CD4-positive, CD25-positive, alpha-beta regulatory T cell (primary cell): Measurements from ENCODE around the gene FUT6. TPM values are rescaled to one million over a fixed set of nuclear protein-coding genes. Genes with fewer than 3 reads are reported as not detected.

ENCODE experiments used
- ATAC-seq, 2 donors: fragments of 150-1000 bp; cut with Tn5 transposase; one replicate each; pipeline ENCODE4 v1.10.0; 2021; ENCODE audit warnings: low read depth in 2 of 2, moderate number of reproducible peaks in 2 of 2, moderate library complexity in 1 of 2
- DNase-seq, 3 donors: peaks; one replicate each; pipeline versions ENCODE4 v3.0.0 to v3.0.0-alpha.2; 2012 to 2022; ENCODE audit warnings: mixed read lengths in 1 of 3
- H3K27ac ChIP-seq: one replicate; pipeline ENCODE4 v1.7.0; 2013; ENCODE audit warnings: mild to moderate bottlenecking, low read length; ENCODE audit not compliant: insufficient read depth, poor library complexity, severe bottlenecking
- H3K27me3 ChIP-seq: one replicate; pipeline ENCODE4 v1.7.0; 2013; ENCODE audit warnings: low read length; ENCODE audit not compliant: control insufficient read depth, insufficient read depth
- H3K36me3 ChIP-seq: one replicate; pipeline ENCODE4 v1.7.0; 2013; ENCODE audit warnings: mild to moderate bottlenecking, low read length, moderate library complexity; ENCODE audit not compliant: control insufficient read depth, insufficient read depth
- H3K4me1 ChIP-seq: 2 replicates; pipeline ENCODE4 v1.7.0; 2013; ENCODE audit warnings: mild to moderate bottlenecking, low read length; ENCODE audit not compliant: insufficient read depth, control insufficient read depth, poor library complexity, severe bottlenecking
- H3K4me3 ChIP-seq: one replicate; pipeline ENCODE4 v1.7.0; 2013; ENCODE audit warnings: low read depth, mild to moderate bottlenecking, low read length, moderate library complexity
- H3K9me3 ChIP-seq, 2 experiments: 1 replicate in 1 of 2; 2 replicates in 1 of 2; pipeline ENCODE4 v1.7.0; 2013; ENCODE audit warnings: low read length in 2 of 2, mild to moderate bottlenecking in 1 of 2, moderate library complexity in 1 of 2; ENCODE audit not compliant: control insufficient read depth in 2 of 2
- H3K27ac Mint-ChIP-seq, 3 donors: one replicate each; pipeline ENCODE4 v1.8.0; 2020 to 2022; ENCODE audit warnings: mild to moderate bottlenecking in 3 of 3, mixed read lengths in 3 of 3, moderate library complexity in 2 of 3
- H3K27me3 Mint-ChIP-seq: one replicate; pipeline ENCODE4 v1.8.0; 2022; ENCODE audit warnings: mild to moderate bottlenecking, mixed read lengths
- H3K36me3 Mint-ChIP-seq: one replicate; pipeline ENCODE4 v1.8.0; 2020; ENCODE audit warnings: mixed read lengths
- H3K4me1 Mint-ChIP-seq, 4 donors: one replicate each; pipeline ENCODE4 v1.8.0; 2020 to 2022; ENCODE audit warnings: mixed read lengths in 4 of 4, mild to moderate bottlenecking in 1 of 4
- H3K4me3 Mint-ChIP-seq, 4 donors: one replicate each; pipeline ENCODE4 v1.8.0; 2020 to 2022; ENCODE audit warnings: mild to moderate bottlenecking in 4 of 4, mixed read lengths in 4 of 4, moderate library complexity in 3 of 4
- H3K9me3 Mint-ChIP-seq, 7 donors: one replicate each; pipeline ENCODE4 v1.8.0; 2020 to 2022; ENCODE audit warnings: mixed read lengths in 7 of 7, mild to moderate bottlenecking in 3 of 7, moderate library complexity in 2 of 7
- polyA plus RNA-seq, 4 donors: library from polyadenylated mRNA; unstranded; fragments of 300-500 nt; fragmentation: Illumina TruSeq; gene quantifications; one replicate each; pipeline ENCODE4 v1.2.3, GENCODE V29; 2021
- total RNA-seq: library from RNA; stranded (reverse); gene quantifications from one replicate; pipeline ENCODE4 v1.2.3, GENCODE V29; 2022

The FUT6 gene
- total and polyA plus RNA-seq, 5 donors from 2014 or later = not detected

GRCh38 chr19:5838353-5839064, 993 bp downstream of the FUT6 start:
- Histone ChIP-seq H3K27ac (no peak overlapping the region), H3K4me1 (no peaks in the 10 kb centered on the region), H3K27me3 (no peaks in the 10 kb centered on the region), H3K9me3 (no peaks in the 10 kb centered on the region), H3K36me3 (no peaks in the 10 kb centered on the region), H3K4me3 (no peak overlapping the region)
- no peaks in the 10 kb centered on the region for H3K36me3 Mint-ChIP-seq
- peaks cover 0 to 2% (median 0%) of the 10 kb centered on the region in 7 donors for H3K9me3 Mint-ChIP-seq
- ATAC-seq (no peak), DNase-seq (no peak)
- peaks cover 21% of the 10 kb centered on the region for H3K27me3 Mint-ChIP-seq
- H3K4me3 Mint-ChIP-seq = no peak overlapping the region
- peak overlapping the region in 1 of 3 donors; percentile 58 for H3K27ac Mint-ChIP-seq
- H3K4me1 Mint-ChIP-seq = peaks cover 0 to 5% (median 0%) of the 10 kb centered on the region in 4 donors

- H3K36me3 ChIP-seq = no peaks in the 10 kb centered on the region
- Mint-ChIP-seq H3K27ac (peak overlapping the region in 1 of 3 donors; percentile 58), H3K27me3 (peaks cover 21% of the 10 kb centered on the region), H3K9me3 (peaks cover 0 to 2% (median 0%) of the 10 kb centered on the region in 7 donors), H3K4me1 (peaks cover 0 to 5% (median 0%) of the 10 kb centered on the region in 4 donors), H3K4me3 (peak overlapping the region in 1 of 4 donors; percentile 38), H3K36me3 (no peaks in the 10 kb centered on the region)
- H3K27ac ChIP-seq = no peak overlapping the region
- no peaks in the 10 kb centered on the region for H3K27me3 ChIP-seq
- H3K9me3 ChIP-seq = no peaks in the 10 kb centered on the region
- DNase-seq = no peak
- ATAC-seq = no peak
- H3K4me1 ChIP-seq = no peaks in the 10 kb centered on the region
- H3K4me3 ChIP-seq = no peak overlapping the region
Measured at GRCh38 chr19:5837761-5838352, 1.6 kb downstream of the FUT6 start.

GRCh38 chr19:5832527-5833216, 6.8 kb downstream of the FUT6 start:
- no peaks in the 10 kb centered on the region for H3K27me3 ChIP-seq
- no peaks in the 10 kb centered on the region for H3K9me3 ChIP-seq
- Mint-ChIP-seq H3K27me3 (peaks cover 17% of the 10 kb centered on the region), H3K4me3 (no peak overlapping the region), H3K27ac (no peak overlapping the region), H3K9me3 (peaks cover 0 to 2% (median 0%) of the 10 kb centered on the region in 7 donors), H3K4me1 (peaks cover 0 to 5% (median 1%) of the 10 kb centered on the region in 4 donors), H3K36me3 (no peaks in the 10 kb centered on the region)
- no peak for DNase-seq
- no peaks in the 10 kb centered on the region for H3K36me3 ChIP-seq
- H3K4me3 ChIP-seq = no peak overlapping the region
- peaks cover 15% of the 10 kb centered on the region for H3K4me1 ChIP-seq
- no peak for ATAC-seq
- no peak overlapping the region for H3K27ac ChIP-seq

GRCh38 chr19:5832061-5832460, 7.4 kb downstream of the FUT6 start:
- Histone ChIP-seq H3K27ac (no peak overlapping the region), H3K4me1 (peaks cover 15% of the 10 kb centered on the region), H3K9me3 (no peaks in the 10 kb centered on the region), H3K36me3 (no peaks in the 10 kb centered on the region), H3K27me3 (no peaks in the 10 kb centered on the region), H3K4me3 (no peak overlapping the region)
- no peak overlapping the region for H3K4me3 Mint-ChIP-seq
- H3K27ac Mint-ChIP-seq = no peak overlapping the region
- H3K4me1 Mint-ChIP-seq = peaks cover 0 to 7% (median 3%) of the 10 kb centered on the region in 4 donors
- ATAC-seq (no peak), DNase-seq (no peak)
- H3K27me3 Mint-ChIP-seq = peaks cover 13% of the 10 kb centered on the region
- H3K9me3 Mint-ChIP-seq = peaks cover 0 to 2% (median 0%) of the 10 kb centered on the region in 7 donors
- H3K36me3 Mint-ChIP-seq = no peaks in the 10 kb centered on the region

GRCh38 chr19:5831159-5831558, 8.3 kb downstream of the FUT6 start:
- no peak for DNase-seq
- Histone ChIP-seq H3K36me3 (no peaks in the 10 kb centered on the region), H3K9me3 (no peaks in the 10 kb centered on the region), H3K4me3 (no peak overlapping the region), H3K27ac (no peak overlapping the region), H3K4me1 (peaks cover 15% of the 10 kb centered on the region), H3K27me3 (no peaks in the 10 kb centered on the region)
- H3K36me3 Mint-ChIP-seq = no peaks in the 10 kb centered on the region
- H3K4me1 Mint-ChIP-seq = peaks cover 0 to 13% (median 4%) of the 10 kb centered on the region in 4 donors
- H3K4me3 Mint-ChIP-seq = no peak overlapping the region
- ATAC-seq = no peak
- peaks cover 10% of the 10 kb centered on the region for H3K27me3 Mint-ChIP-seq
- H3K9me3 Mint-ChIP-seq = peaks cover 0 to 3% (median 0%) of the 10 kb centered on the region in 7 donors
- no peak overlapping the region for H3K27ac Mint-ChIP-seq

GRCh38 chr19:5829567-5830310, 9.8 kb downstream of the FUT6 start:
- no peaks in the 10 kb centered on the region for H3K9me3 ChIP-seq
- Mint-ChIP-seq H3K4me3 (peak overlapping the region in 2 of 4 donors; percentile 22 to 36), H3K27me3 (peaks cover 7% of the 10 kb centered on the region), H3K9me3 (peaks cover 0 to 3% (median 0%) of the 10 kb centered on the region in 7 donors), H3K4me1 (peaks cover 0 to 13% (median 4%) of the 10 kb centered on the region in 4 donors), H3K36me3 (no peaks in the 10 kb centered on the region), H3K27ac (peak overlapping the region in 1 of 3 donors; percentile 76)
- no peak overlapping the region for H3K4me3 ChIP-seq
- DNase-seq (no peak), ATAC-seq (no peak)
- no peaks in the 10 kb centered on the region for H3K27me3 ChIP-seq
- H3K27ac ChIP-seq = no peak overlapping the region
- peaks cover 15% of the 10 kb centered on the region for H3K4me1 ChIP-seq
- no peaks in the 10 kb centered on the region for H3K36me3 ChIP-seq
